OCI-LY7 (cell line): ENCODE data around the gene MAP3K21. TPM values are rescaled to one million over a fixed set of nuclear protein-coding genes. Genes with fewer than 3 reads are reported as not detected.

Experiments used
- BruUV-seq: library from RNA; stranded (reverse); fragments of 400-500 nt; replicated peaks from 2 replicates; lab custom pipeline; 2021; lab: Mats Ljungman, UMichigan
- CTCF ChIA-PET: fragments of 300-600 bp; sonication (Branson Sonifier 250); formaldehyde crosslinking; loops from one replicate; lab custom pipeline; 2022; ENCODE audit warnings: antibody characterized with exemption; ENCODE audit not compliant: unreplicated experiment; lab: Charles Lee
- POLR2A ChIA-PET: fragments of 300-600 bp; sonication (Branson Sonifier 250); formaldehyde crosslinking; loops from one replicate; lab custom pipeline; 2022; ENCODE audit warnings: antibody characterized with exemption; lab: Charles Lee
- DNase-seq: peaks from one replicate; pipeline ENCODE4 v3.0.0-alpha.2; 2015; ENCODE audit warnings: low spot score
- H2AFZ ChIP-seq: fragments of 200-600 bp; sonication (generic), shearing (Covaris generic); 2 replicates; pipeline ENCODE4 v1.6.1; 2014; ENCODE audit warnings: mild to moderate bottlenecking, antibody characterized with exemption, low read length, moderate library complexity
- H3K27ac ChIP-seq: fragments of 200-600 bp; sonication (generic); 2 replicates; pipeline ENCODE4 v1.5.1; 2014; ENCODE audit warnings: mixed run types, low read depth, mild to moderate bottlenecking, moderate library complexity, low read length, inconsistent platforms; ENCODE audit not compliant: poor library complexity, severe bottlenecking
- H3K36me3 ChIP-seq: fragments of 200-600 bp; sonication (generic); 2 replicates; pipeline ENCODE4 v1.6.1; 2014; ENCODE audit warnings: mild to moderate bottlenecking, antibody characterized with exemption, low read length, moderate library complexity, mixed read lengths; ENCODE audit not compliant: insufficient read depth
- H3K4me1 ChIP-seq: fragments of 200-600 bp; sonication (generic); 2 replicates; pipeline ENCODE4 v1.5.1; 2014; ENCODE audit warnings: mild to moderate bottlenecking, low read length; ENCODE audit not compliant: insufficient read depth, poor library complexity, severe bottlenecking
- H3K4me2 ChIP-seq: fragments of 200-600 bp; sonication (generic); 2 replicates; pipeline ENCODE4 v1.6.1; 2014; ENCODE audit warnings: mild to moderate bottlenecking, low read length
- H3K4me3 ChIP-seq: fragments of 200-600 bp; sonication (generic); 2 replicates; pipeline ENCODE4 v1.5.1; 2014; ENCODE audit warnings: mild to moderate bottlenecking, low read depth, low read length; ENCODE audit not compliant: poor library complexity, severe bottlenecking
- H3K79me2 ChIP-seq: fragments of 200-600 bp; sonication (generic); 2 replicates; pipeline ENCODE4 v1.6.1; 2016; ENCODE audit warnings: low read depth, mild to moderate bottlenecking, low read length, moderate library complexity, mixed read lengths; ENCODE audit not compliant: insufficient read depth
- H3K9me2 ChIP-seq: fragments of 200-600 bp; sonication (generic); 2 replicates; pipeline ENCODE4 v1.6.1; 2016; ENCODE audit warnings: mild to moderate bottlenecking, low read length, mixed read lengths; ENCODE audit not compliant: insufficient read depth
- H3K9me3 ChIP-seq: fragments of 200-600 bp; sonication (generic); 2 replicates; pipeline ENCODE4 v1.6.1; 2014; ENCODE audit warnings: mild to moderate bottlenecking, mixed run types, low read length, mixed read lengths
- H4K20me1 ChIP-seq: fragments of 200-600 bp; sonication (generic); 2 replicates; pipeline ENCODE4 v1.6.1; 2014; ENCODE audit warnings: mild to moderate bottlenecking, antibody characterized with exemption, low read length, moderate library complexity, mixed read lengths; ENCODE audit not compliant: insufficient read depth
- EZH2phosphoT487 ChIP-seq: fragments of 200-600 bp; sonication (generic); IDR thresholded peaks from 2 replicates; pipeline ENCODE4 v1.6.1; 2018; ENCODE audit warnings: low read depth, borderline replicate concordance, mild to moderate bottlenecking, mixed run types, antibody characterized with exemption, low read length, moderate library complexity, mixed read lengths
- intact Hi-C: fragments of 100-400 bp; cut with micrococcal nuclease; formaldehyde crosslinking; loops from one replicate; pipeline ENCODE4 v1.10.0; 2022; ENCODE audit not compliant: unreplicated experiment
- total RNA-seq, 2 experiments: library from RNA; depleted of rRNA in 1 of 2; stranded (reverse); fragments of >200 nt in 1 of 2; shearing (Covaris generic) in 1 of 2; gene quantifications; 2 replicates each; pipeline ENCODE4 v1.2.3, GENCODE V29; 2014 to 2022
- TF ChIP-seq, protein P1 (sequence below): fragments of 200-600 bp; sonication (generic); conservative IDR thresholded peaks from 2 replicates; pipeline ENCODE4 v1.5.1; 2014; ENCODE audit warnings: mild to moderate bottlenecking, antibody characterized with exemption, low read length, moderate library complexity, mixed read lengths

Gene MAP3K21
- total RNA-seq, 2 experiments from 2014 or later: 1.3 to 1.8 TPM

DNA sequence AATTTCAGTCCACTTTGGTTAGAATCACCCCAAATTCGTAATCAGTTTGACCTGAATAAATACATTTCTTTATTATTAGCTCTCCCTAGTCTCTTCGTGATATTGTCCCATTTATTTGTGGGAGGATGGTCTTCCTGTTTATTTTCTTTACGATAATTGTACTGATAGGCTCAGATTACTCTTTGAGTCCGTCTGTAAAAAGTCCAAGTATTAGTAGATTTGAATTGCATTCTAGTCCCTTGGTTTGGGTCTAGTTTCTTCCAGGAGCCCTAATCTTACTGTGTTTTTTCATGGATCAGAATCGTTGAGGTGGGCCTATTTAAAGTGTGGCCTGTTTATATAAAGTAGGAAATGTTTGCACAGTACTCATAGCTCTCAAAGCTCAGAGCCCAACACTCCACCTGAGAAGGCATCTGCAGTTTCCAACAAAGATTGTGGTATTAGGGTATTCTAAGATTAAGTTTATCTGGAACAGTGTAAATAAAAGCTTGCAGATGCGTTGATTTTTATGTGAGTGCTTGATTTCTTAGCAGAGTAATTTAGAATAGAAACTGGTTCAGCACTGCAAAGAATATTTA lies 33.1 kb downstream of the MAP3K21 start:
- no peak for TF ChIP-seq EZH2phosphoT487
- Histone ChIP-seq H3K36me3 (no peaks in the 10 kb centered on the region), H3K4me1 (no peaks in the 10 kb centered on the region), H3K9me2 (no peaks in the 10 kb centered on the region), H3K9me3 (no peaks in the 10 kb centered on the region), H3K4me3 (no peak overlapping the region), H3K4me2 (no peak overlapping the region), H2AFZ (no peak overlapping the region), H3K79me2 (no peaks in the 10 kb centered on the region), H4K20me1 (no peaks in the 10 kb centered on the region), H3K27ac (no peak overlapping the region)
- BruUV-seq: no TSS peak
- POLR2A ChIA-PET: interaction anchor here (2.2 kb wide), 1 partner anchor 10 kb away, joined by 8 read pairs; no protein-coding TSS in a partner anchor
- CTCF ChIA-PET: no interaction called here
- intact Hi-C loops: no loop called here
- DNase-seq: no peak

DNA sequence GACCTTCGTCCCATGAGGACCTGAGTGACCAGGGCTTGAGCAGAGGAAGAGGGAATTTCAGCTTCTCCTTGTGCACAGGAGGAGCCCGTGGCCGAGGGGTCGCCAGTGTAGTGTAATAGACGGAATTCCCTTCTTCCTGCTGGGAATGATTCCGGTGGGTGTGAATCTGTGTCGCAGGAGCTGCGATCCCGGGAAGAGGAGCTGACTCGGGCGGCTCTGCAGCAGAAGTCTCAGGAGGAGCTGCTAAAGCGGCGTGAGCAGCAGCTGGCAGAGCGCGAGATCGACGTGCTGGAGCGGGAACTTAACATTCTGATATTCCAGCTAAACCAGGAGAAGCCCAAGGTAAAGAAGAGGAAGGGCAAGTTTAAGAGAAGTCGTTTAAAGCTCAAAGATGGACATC lies 34.4 kb downstream of the MAP3K21 start:
- Histone ChIP-seq H3K36me3 (no peaks in the 10 kb centered on the region), H4K20me1 (no peaks in the 10 kb centered on the region), H3K4me1 (no peaks in the 10 kb centered on the region), H3K4me2 (no peak overlapping the region), H3K9me2 (no peaks in the 10 kb centered on the region), H3K79me2 (no peaks in the 10 kb centered on the region), H2AFZ (no peak overlapping the region), H3K27ac (no peak overlapping the region), H3K4me3 (no peak overlapping the region), H3K9me3 (no peaks in the 10 kb centered on the region)
- no peak for DNase-seq
- TF ChIP-seq, protein P1, sequence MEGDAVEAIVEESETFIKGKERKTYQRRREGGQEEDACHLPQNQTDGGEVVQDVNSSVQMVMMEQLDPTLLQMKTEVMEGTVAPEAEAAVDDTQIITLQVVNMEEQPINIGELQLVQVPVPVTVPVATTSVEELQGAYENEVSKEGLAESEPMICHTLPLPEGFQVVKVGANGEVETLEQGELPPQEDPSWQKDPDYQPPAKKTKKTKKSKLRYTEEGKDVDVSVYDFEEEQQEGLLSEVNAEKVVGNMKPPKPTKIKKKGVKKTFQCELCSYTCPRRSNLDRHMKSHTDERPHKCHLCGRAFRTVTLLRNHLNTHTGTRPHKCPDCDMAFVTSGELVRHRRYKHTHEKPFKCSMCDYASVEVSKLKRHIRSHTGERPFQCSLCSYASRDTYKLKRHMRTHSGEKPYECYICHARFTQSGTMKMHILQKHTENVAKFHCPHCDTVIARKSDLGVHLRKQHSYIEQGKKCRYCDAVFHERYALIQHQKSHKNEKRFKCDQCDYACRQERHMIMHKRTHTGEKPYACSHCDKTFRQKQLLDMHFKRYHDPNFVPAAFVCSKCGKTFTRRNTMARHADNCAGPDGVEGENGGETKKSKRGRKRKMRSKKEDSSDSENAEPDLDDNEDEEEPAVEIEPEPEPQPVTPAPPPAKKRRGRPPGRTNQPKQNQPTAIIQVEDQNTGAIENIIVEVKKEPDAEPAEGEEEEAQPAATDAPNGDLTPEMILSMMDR: no peak
- no peak for TF ChIP-seq EZH2phosphoT487
- BruUV-seq: no TSS peak
- ChIA-PET CTCF (interaction anchor here (0.6 kb wide), 1 partner anchor 15 kb away, joined by 4 read pairs; no protein-coding TSS in a partner anchor), POLR2A (interaction anchor here (2.2 kb wide), 1 partner anchor 12 kb away, joined by 8 read pairs; no protein-coding TSS in a partner anchor)
- intact Hi-C loops: no loop called here

GRCh38 chr1:233362743-233363142 lies 35.2 kb downstream of the MAP3K21 start:
- Histone ChIP-seq H3K9me2 (no peaks in the 10 kb centered on the region), H3K4me1 (no peaks in the 10 kb centered on the region), H3K9me3 (no peaks in the 10 kb centered on the region), H3K4me2 (no peak overlapping the region), H2AFZ (no peak overlapping the region), H3K27ac (no peak overlapping the region), H3K36me3 (no peaks in the 10 kb centered on the region), H3K79me2 (no peaks in the 10 kb centered on the region), H4K20me1 (no peaks in the 10 kb centered on the region), H3K4me3 (no peak overlapping the region)
- ChIA-PET CTCF (no interaction called here), POLR2A (interaction anchor here (2.2 kb wide), 1 partner anchor 13 kb away, joined by 8 read pairs; no protein-coding TSS in a partner anchor)
- intact Hi-C loops: no loop called here
- no peak for DNase-seq
- TF ChIP-seq EZH2phosphoT487: no peak
- TF ChIP-seq, protein P1: no peak
- no TSS peak for BruUV-seq
